ENCODE results near the gene PRKCZ. TPM values are rescaled to one million over a fixed set of nuclear protein-coding genes. Genes with fewer than 3 reads are reported as not detected.

The PRKCZ gene
- total and polyA plus RNA-seq, 9 of the 15 experiments (the other 6 are each of a cell fraction or from before 2014, with no cell fraction given) = 0.07 to 3.1 (median 1.3) TPM

GRCh38 chr1:2050793-2051682 is 827 bp downstream of the PRKCZ start:
- POLR2A ChIA-PET = interaction anchor here (0.6 kb wide), 1 partner anchor 137 kb away, joined by 4 read pairs; no protein-coding TSS in a partner anchor
- Histone ChIP-seq H3K4me1 (replicated peaks in 1 of 2; ENCODE audit: control insufficient read depth in 2 of 2, insufficient read depth in 2 of 2, low read length in 2 of 2) (peaks cover 0 to 59% of the 10 kb centered on the region in 2 experiments; a peak in 2 of 5 replicates), H3K9me1 (ENCODE audit: control insufficient read depth, insufficient read depth, low read length) (peaks cover 9% of the 10 kb centered on the region), H3K27me3 (ENCODE audit: control insufficient read depth in 2 of 2, insufficient read depth in 2 of 2, low read length in 2 of 2) (peaks cover 5 to 54% of the 10 kb centered on the region in 2 experiments; a peak in 3 of 5 replicates), H3K4me3 (peak overlapping the region; percentile 19; the same call in 1 of the 2 replicates), H3K36me3 (ENCODE audit: control insufficient read depth, insufficient read depth, low read length) (no peaks in the 10 kb centered on the region), H3K9ac (ENCODE audit: insufficient read depth in 1 of 2, low read depth in 2 of 2, low read length in 2 of 2) (no peak overlapping the region), H3K27ac (ENCODE audit: extremely low read depth, low read depth, low read length) (no peak overlapping the region), H4K20me1 (replicated peaks; ENCODE audit: control insufficient read depth, insufficient read depth, low read length) (peaks cover 9% of the 10 kb centered on the region), H3K4me2 (ENCODE audit: insufficient read depth, low read length) (no peak overlapping the region), H3K9me3 (replicated peaks; ENCODE audit: control insufficient read depth, insufficient read depth, low read depth, low read length) (no peaks in the 10 kb centered on the region), H3K79me2 (ENCODE audit: control insufficient read depth, insufficient read depth, low read length) (no peaks in the 10 kb centered on the region), H2AFZ (ENCODE audit: low read depth, low read length) (no peak overlapping the region)
- no peak for ATAC-seq
- 68% methylated on average over 62 of the region's 84 CpGs for WGBS (ENCODE audit: insufficient coverage, low coverage, missing lambda C conversion rate)
- no TSS peak for BruUV-seq (replicated peaks)
- intact Hi-C loops (cut with micrococcal nuclease) = no loop called here
- DNase-seq (ENCODE audit: extremely low read depth in 1 of 4, low spot score in 3 of 4) = no peak
- in situ Hi-C loops (cut with MboI) = no loop called here
- TF ChIP-seq ZBTB49 (CRISPR knock-in tag; IDR thresholded peaks at IDR 0.05; ENCODE audit: borderline replicate concordance) (no peak), ZBTB1 (CRISPR knock-in tag; IDR thresholded peaks at IDR 0.05; ENCODE audit: borderline replicate concordance, low read depth) (no peak), HCFC1 (IDR thresholded peaks at IDR 0.05; ENCODE audit: low read depth, low read length) (no peak), PCBP1 (IDR thresholded peaks at IDR 0.05; ENCODE audit: low read depth, low read length, poor library complexity, severe bottlenecking) (peak; percentile 28), PPARD (CRISPR knock-in tag; IDR thresholded peaks at IDR 0.05) (no peak), HSF4 (CRISPR knock-in tag; IDR thresholded peaks at IDR 0.05; ENCODE audit: borderline replicate concordance) (no peak), NCOA4 (IDR thresholded peaks at IDR 0.05; ENCODE audit: partially characterized antibody) (no peak)
- CTCF ChIA-PET (ENCODE audit: low intra/inter-chr PET ratio) = no interaction called here
- FAIRE-seq = no peak
